A172 (cell line): Measurements from ENCODE around the gene HEATR9. TPM values are rescaled to one million over a fixed set of nuclear protein-coding genes. Genes with fewer than 3 reads are reported as not detected.

Experiments used
- DNase-seq: peaks from one replicate; pipeline ENCODE4 v3.0.0-alpha.2; 2015; ENCODE audit warnings: low spot score
- total RNA-seq: library from RNA; depleted of rRNA; stranded (reverse); fragments of >200 nt; shearing (Covaris generic); gene quantifications from 2 replicates; pipeline ENCODE4 v1.2.3, GENCODE V29; 2014

HEATR9 gene
- total RNA-seq, 1 experiment from 2014 or later, result not detected

GRCh38 chr17:35865412-35866340 lies 3.0 kb downstream of the HEATR9 start:
- peak; percentile 48 for DNase-seq

DNA sequence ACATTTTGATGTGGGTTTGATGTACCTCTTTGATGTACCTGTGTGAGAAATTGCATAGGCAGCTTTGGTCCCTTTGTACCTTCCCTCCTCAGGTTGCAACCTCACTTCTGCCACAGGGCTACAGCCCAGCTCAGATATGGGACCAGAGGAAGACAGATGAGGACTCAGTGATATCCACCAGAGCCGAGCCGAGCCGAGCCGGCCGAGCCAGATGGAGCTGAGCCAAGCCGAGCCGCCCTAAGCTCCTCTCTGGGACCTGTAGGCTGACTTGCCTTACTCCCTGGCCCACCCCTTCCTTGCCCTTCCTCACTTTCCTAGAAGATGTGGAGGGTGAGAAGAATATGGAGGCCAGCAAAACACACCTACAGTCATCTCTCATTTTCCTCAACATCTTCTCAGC lies 3.8 kb downstream of the HEATR9 start:
- no peak for DNase-seq

GRCh38 chr17:35856603-35857002 lies 12.1 kb downstream of the HEATR9 start:
- no peak for DNase-seq

DNA sequence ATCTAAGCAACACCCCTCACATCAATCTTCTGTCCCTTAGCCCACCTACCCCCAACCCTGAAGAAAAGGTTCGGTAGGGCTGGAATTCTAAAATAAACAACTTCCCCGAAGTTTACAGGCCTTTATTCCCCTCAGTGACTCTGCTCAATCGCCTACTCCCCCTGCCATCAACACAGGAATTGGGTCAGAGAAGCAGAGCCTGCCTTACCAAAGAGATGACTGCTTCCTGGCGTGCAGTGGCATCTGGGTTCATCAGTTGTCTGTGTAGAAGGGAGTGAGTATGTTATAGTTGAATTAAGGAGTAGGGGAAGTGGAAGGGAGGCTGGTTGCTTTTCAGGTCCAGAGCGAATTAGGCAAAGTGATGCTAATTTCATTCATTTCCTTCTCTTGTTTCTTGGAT lies 12.7 kb downstream of the HEATR9 start:
- no peak for DNase-seq

DNA sequence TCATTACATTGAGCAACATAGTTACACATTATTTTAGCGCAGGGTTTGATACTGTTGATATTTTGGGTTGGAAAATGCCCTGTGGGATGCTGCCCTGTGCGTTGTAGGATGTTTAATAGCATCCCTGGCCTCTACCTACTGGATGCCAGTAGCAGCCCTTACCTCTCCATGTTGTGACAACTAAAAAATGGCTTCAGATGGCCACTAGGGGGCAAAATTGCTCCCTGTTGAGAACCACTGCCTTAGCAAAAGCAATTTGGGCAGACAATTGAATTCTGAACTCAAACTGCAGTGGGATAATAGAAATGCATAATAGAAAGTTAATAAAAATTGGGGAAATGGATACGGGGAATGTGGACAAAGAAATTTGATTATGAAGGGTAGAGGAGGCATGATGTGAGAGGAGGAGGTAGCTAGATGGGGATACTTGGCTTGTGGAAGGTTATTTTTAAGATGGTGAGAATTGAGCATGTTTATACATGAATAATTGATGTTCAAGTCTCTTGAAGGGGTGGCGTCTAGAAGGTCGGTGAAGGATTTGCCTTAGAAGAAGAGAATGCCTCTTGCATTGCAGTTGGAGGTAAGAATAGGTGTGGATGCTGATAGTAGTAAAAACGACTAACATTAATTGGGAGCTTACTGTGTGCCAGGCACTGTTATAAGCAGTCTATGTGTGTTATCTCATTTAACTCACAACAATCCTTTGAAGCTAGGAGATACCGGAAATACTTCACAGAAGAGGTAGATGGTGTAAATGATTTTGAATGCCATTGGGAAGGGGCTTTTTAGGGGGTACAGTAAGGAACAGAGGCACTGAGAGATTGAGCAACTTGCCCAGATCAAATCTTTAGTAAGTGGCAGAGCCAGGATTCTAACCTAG lies 19.0 kb downstream of the HEATR9 start:
- peak; percentile 78 for DNase-seq

- DNase-seq, result no peak
Measured at GRCh38 chr17:35847633-35848373, 20.9 kb downstream of the HEATR9 start.

DNA sequence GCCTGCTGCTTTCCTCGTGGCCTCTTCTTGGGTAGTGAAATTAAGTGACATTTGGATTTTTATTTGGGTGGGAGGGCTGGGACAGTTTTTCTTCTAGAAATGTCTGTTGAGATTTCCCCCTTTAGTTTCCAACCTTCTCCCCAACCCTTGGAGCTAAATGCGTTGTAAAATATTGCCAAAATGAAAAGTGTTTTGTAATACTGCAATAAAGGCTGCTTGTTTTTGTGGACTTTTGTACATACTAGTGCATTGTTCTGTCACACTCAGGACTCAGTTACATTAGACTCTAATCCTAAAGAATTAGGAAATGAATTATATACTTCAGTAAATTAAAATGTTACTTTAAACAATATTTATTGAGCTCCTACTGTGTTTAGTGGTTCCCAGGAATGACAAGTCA lies 21.7 kb downstream of the HEATR9 start:
- DNase-seq, result no peak

DNA sequence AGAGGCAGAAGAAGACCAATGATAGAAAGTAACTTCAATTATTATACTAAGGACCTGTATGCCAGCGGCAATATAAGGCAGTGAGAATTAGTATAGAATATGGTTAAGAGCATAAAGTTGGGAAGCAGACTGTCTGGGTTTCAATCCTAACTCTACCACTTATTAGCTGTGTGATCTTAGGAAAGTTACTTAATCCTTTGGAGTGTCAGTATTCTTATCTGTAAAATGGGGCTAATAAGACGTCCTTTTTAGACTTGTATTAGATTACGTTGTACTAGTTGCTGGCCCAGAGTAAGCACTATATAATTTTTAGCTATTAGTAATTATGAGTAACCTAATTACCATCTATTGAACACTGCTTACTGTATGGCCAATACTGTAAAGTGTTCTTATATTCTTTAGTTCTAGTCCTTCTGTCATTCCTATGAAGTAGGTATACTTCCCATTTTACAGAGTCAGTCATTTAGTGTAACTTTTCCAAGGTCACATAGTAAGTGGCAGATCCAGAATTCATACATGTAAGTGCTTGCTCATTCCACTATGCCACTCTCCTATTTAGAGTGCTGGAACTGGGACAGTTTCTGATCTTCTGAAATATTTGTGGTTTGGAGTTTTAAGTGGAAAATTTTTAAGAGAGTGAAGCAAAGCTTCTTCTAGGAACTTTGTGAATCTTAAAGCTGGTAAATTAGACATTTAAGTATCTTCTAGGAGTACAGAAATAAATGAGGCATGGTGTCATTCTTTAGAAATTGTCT lies 22.5 kb downstream of the HEATR9 start:
- DNase-seq, result no peak

DNA sequence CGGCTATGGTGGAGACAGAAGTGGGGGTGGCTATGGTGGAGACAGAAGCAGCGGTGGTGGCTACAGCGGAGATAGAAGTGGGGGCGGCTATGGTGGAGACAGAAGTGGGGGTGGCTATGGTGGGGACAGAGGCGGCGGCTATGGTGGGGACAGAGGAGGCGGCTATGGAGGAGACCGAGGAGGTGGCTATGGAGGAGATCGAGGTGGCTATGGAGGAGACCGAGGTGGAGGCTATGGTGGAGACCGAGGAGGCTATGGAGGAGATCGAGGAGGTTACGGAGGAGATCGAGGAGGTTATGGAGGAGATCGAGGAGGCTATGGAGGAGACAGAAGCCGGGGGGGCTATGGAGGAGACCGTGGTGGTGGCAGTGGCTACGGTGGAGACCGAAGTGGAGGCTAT lies 24.1 kb downstream of the HEATR9 start:
- no peak for DNase-seq

DNA sequence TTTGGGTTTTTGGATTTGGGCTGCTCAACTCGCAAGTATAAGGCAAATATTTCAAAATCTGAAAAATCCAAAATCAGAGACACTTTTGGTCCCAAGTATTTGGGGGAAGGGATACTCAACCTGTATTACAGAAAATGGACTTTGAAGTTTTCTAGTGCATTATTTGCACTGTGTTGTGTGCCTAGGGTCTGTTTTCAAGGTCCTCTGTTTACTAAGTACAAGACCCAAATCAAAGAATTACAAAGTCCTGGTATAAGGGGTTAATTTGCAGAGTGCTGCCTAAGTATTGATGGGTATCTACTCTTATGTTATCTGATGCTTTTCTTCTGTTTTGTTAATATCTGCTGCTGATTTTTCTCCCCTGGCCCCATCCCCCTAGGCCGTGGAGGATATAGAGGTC lies 25.0 kb downstream of the HEATR9 start:
- DNase-seq, result no peak

DNA sequence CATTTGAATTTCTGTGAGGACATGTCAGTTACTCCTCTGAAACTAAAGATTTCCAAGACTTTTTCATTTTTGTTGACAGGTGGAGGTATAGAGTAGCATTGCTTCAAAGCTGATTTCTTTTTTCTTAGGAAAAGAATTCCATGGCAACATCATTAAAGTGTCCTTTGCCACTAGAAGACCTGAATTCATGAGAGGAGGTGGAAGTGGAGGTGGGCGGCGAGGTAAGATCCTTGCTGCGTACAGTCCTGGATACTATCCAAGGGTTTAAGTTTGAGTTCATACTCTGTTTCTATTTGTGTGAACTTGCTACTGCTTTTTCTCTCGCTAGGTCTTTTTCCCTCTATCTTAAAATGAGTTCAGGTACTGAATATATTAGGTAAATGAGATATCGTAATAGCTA lies 26.5 kb downstream of the HEATR9 start:
- DNase-seq, result no peak

DNA sequence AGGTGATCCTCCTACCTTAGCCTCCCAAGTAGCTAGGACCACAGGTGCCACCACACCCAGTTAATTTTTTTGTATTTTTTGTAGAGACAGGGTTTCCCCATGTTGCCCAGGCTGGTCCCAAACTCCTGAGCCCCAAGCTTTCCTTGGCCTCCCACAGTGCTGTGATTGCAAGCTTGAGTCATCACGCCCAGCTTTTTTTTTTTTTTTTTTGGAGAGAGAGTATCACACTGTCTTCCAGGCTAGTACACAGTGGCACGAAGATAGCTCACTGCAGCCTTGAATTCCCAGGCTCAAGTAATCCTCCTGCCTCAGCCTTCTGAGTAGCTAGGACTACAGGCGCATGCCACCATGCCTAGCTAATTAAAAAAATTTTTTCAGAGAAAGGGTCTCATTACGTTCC lies 27.2 kb downstream of the HEATR9 start:
- no peak for DNase-seq

- no peak for DNase-seq
Measured at GRCh38 chr17:35841101-35841500, 27.6 kb downstream of the HEATR9 start.

GRCh38 chr17:35825206-35825605 lies 43.5 kb downstream of the HEATR9 start:
- no peak for DNase-seq

DNA sequence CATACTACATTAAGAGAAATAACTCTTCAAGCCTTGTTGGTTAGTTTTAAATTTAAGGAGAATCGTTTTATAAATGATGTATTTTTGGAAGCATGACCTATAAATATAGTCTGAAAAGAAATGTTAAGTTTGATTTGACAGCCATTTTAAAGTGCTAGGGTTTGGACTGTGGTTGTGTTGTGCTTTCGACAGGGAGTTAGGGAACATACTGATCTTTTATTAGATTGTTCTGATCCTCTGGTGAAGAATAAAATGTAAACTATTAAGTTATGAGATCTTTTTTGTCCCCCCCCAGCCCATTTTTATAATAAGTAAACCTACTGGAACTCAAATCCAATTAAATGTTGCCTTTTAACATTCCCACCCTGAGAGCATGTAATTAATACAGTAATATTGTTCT lies 47.4 kb downstream of the HEATR9 start:
- no peak for DNase-seq

GRCh38 chr17:35819455-35819854 lies 49.2 kb downstream of the HEATR9 start:
- no peak for DNase-seq

GRCh38 chr17:35817196-35817595 lies 51.5 kb downstream of the HEATR9 start:
- no peak for DNase-seq

DNA sequence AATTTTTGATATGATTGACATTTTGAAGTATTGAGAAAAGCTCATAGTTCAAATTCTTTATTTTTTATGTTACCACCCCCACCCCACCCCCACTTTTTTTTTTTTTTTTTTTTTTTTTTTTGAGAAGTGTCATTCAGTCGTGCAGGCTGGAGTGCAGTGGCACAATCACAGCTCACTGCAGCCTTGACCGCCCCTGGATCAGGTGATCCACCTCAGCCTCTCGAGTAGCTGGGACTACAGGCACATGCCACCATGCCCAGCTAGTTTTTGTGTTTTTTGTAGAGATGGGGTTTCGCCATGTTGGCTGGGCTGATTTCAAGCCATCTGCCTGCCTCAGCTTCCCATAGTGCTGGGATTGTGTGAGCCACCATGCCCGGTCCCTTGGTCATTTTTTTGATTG lies 52.0 kb downstream of the HEATR9 start:
- DNase-seq, result no peak

DNA sequence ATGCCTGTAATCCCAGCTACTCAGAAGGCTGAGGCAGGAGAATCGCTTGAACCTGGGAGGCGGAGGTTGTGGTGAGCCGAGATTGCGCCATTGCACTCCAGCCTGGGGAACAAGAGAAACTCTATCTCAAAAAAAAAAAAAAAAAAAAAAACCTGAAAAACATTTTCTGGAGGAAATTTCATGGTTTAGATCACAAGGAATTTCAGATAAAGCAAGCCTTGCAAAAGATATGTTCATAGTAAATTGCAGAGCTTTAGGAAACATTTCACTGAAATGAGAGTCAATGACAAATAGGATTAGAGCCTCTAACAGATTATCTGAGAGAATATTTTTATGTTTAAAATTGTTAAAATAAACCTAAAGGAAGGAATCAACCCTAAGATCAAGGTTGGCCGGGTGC lies 56.2 kb downstream of the HEATR9 start:
- DNase-seq, result no peak

DNA sequence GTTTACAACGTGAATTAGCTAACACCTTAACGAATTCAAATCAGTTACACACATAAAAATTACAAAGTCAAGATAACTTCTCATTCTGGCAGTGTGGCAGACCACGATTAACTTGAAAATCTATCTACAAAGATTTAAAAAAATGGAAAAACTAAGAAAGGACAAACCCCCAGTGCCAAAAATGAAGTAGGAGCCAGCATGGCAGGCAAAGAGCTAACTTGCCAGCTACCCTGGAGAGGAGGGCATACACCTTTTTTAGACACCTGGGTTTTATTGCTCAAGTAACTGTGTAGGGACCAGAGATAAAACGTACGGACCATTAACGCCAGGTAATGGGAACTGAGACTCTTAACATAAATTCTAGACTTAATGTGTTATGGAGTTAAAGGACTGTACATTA lies 56.9 kb downstream of the HEATR9 start:
- no peak for DNase-seq

GRCh38 chr17:35809855-35810461 lies 58.7 kb downstream of the HEATR9 start:
- DNase-seq, result peak; percentile 44
